Endothelial cell of umbilical vein (primary cell): ENCODE data around the gene CELSR1. TPM values are rescaled to one million over a fixed set of nuclear protein-coding genes. Genes with fewer than 3 reads are reported as not detected.

ENCODE experiments used
- BruUV-seq: library from RNA; stranded (reverse); fragments of 400-500 nt; replicated peaks from 2 replicates; lab custom pipeline; 2021; lab: Mats Ljungman, UMichigan
- CTCF ChIA-PET: fragments of 300-600, 350-600 bp; sonication (Branson Sonifier 250); formaldehyde crosslinking; loops from one replicate; lab custom pipeline; 2021; ENCODE audit warnings: antibody characterized with exemption, inconsistent platforms; lab: Charles Lee
- POLR2A ChIA-PET: fragments of 300-600, 350-600 bp; sonication (Branson Sonifier 250); formaldehyde crosslinking; loops from one replicate; lab custom pipeline; 2021; ENCODE audit warnings: antibody characterized with exemption, inconsistent platforms; lab: Charles Lee
- DNase-seq: peaks from one replicate; pipeline ENCODE4 v3.0.0-alpha.2; 2011; ENCODE audit warnings: low read depth, low spot score
- FAIRE-seq: peaks from 2 replicates; lab custom pipeline; 2011; peaks lifted over from hg19 to GRCh38; lab: Jason Lieb, UNC
- H2AFZ ChIP-seq: 2 replicates; pipeline ENCODE4 v1.6.0; 2012; ENCODE audit warnings: low read depth, low read length, control low read depth, inconsistent platforms
- H3K27ac ChIP-seq: 2 replicates; pipeline ENCODE4 v1.5.1; 2011; ENCODE audit warnings: low read depth, mild to moderate bottlenecking, control low read depth, low read length, moderate library complexity; ENCODE audit not compliant: insufficient read depth
- H3K27me3 ChIP-seq, 2 experiments: 2 replicates each; pipeline versions ENCODE4 v1.6.0 to v1.6.1; 2011; ENCODE audit warnings: low read length in 2 of 2, mixed read lengths in 1 of 2; ENCODE audit not compliant: control insufficient read depth in 2 of 2, insufficient read depth in 2 of 2
- H3K36me3 ChIP-seq, 2 experiments: 2 replicates in 1 of 2; 3 replicates in 1 of 2; pipeline ENCODE4 v1.5.1; 2011; ENCODE audit warnings: low read length in 2 of 2, mild to moderate bottlenecking in 1 of 2, moderate library complexity in 1 of 2; ENCODE audit not compliant: control insufficient read depth in 2 of 2, insufficient read depth in 2 of 2; ENCODE audit errors: extremely low read depth in 1 of 2
- H3K4me1 ChIP-seq: 3 replicates; pipeline ENCODE4 v1.5.1; 2011; ENCODE audit warnings: mild to moderate bottlenecking, low read length; ENCODE audit not compliant: control insufficient read depth, insufficient read depth; ENCODE audit errors: extremely low read depth
- H3K4me2 ChIP-seq: 2 replicates; pipeline ENCODE4 v1.6.1; 2011; ENCODE audit warnings: low read length, control low read depth, mixed read lengths; ENCODE audit not compliant: insufficient read depth
- H3K4me3 ChIP-seq, 3 experiments: fragments of 200-600 bp in 1 of 3; sonication (generic), shearing (Covaris generic) in 1 of 3; replicated peaks in 1 of 3; 2 replicates each; pipeline ENCODE4 v1.5.1; 2011 to 2016; ENCODE audit warnings: control low read depth in 3 of 3, low read length in 3 of 3, mild to moderate bottlenecking in 2 of 3, inconsistent platforms in 1 of 3, low read depth in 1 of 3, moderate library complexity in 1 of 3; ENCODE audit not compliant: insufficient read depth in 1 of 3
- H3K79me2 ChIP-seq: 2 replicates; pipeline ENCODE4 v1.6.0; 2012; ENCODE audit warnings: low read length, inconsistent platforms; ENCODE audit not compliant: control insufficient read depth, insufficient read depth
- H3K9ac ChIP-seq: replicated peaks from 2 replicates; pipeline ENCODE3; 2011; ENCODE audit warnings: low read length, control low read depth; ENCODE audit not compliant: insufficient read depth; ENCODE audit errors: extremely low read depth
- H3K9me1 ChIP-seq: replicated peaks from 3 replicates; pipeline ENCODE4 v1.6.0; 2011; ENCODE audit warnings: mild to moderate bottlenecking, low read length; ENCODE audit not compliant: control insufficient read depth, insufficient read depth; ENCODE audit errors: extremely low read depth
- H3K9me3 ChIP-seq: replicated peaks from 2 replicates; pipeline ENCODE4 v1.5.1; 2012; ENCODE audit warnings: low read length, inconsistent platforms; ENCODE audit not compliant: control insufficient read depth, insufficient read depth
- H4K20me1 ChIP-seq: replicated peaks from 2 replicates; pipeline ENCODE3; 2011; ENCODE audit warnings: mild to moderate bottlenecking, low read length; ENCODE audit not compliant: control insufficient read depth, insufficient read depth; ENCODE audit errors: extremely low read depth
- CTCF ChIP-seq, 2 donors: IDR thresholded peaks; 1 replicate in 1 of 2; 2 replicates in 1 of 2; pipeline ENCODE4 v1.5.1; 2011; ENCODE audit warnings: low read length in 2 of 2, mild to moderate bottlenecking in 2 of 2, moderate library complexity in 2 of 2, control low read depth in 1 of 2, inconsistent platforms in 1 of 2, low read depth in 1 of 2; ENCODE audit not compliant: insufficient read depth in 1 of 2; ENCODE audit errors: extremely low read depth in 1 of 2
- EZH2 ChIP-seq: IDR thresholded peaks from 2 replicates; pipeline ENCODE4 v1.6.1; 2012; ENCODE audit warnings: borderline replicate concordance, low read depth, mild to moderate bottlenecking, moderate library complexity, low read length, inconsistent platforms; ENCODE audit not compliant: severe bottlenecking
- FOS ChIP-seq: IDR thresholded peaks from 2 replicates; pipeline ENCODE4 v1.6.1; 2011; ENCODE audit warnings: mild to moderate bottlenecking, low read length, moderate library complexity, borderline replicate concordance; ENCODE audit not compliant: insufficient read depth
- GATA2 ChIP-seq: IDR thresholded peaks from 2 replicates; pipeline ENCODE4 v1.7.0; 2011; ENCODE audit warnings: low read depth, mild to moderate bottlenecking, moderate library complexity, mixed read lengths, low read length; ENCODE audit not compliant: insufficient read length, insufficient read depth
- JUN ChIP-seq: IDR thresholded peaks from 2 replicates; pipeline ENCODE4 v1.6.1; 2011; ENCODE audit warnings: borderline replicate concordance, low read depth; ENCODE audit not compliant: insufficient read length, insufficient read depth
- MAX ChIP-seq: IDR thresholded peaks from 2 replicates; pipeline ENCODE4 v1.6.1; 2011; ENCODE audit not compliant: insufficient read depth, insufficient read length
- MYC ChIP-seq: IDR thresholded peaks from one replicate; pipeline ENCODE4 v1.6.1; 2011; ENCODE audit warnings: mild to moderate bottlenecking, low read depth, low read length
- POLR2A ChIP-seq: IDR thresholded peaks from 2 replicates; pipeline ENCODE4 v1.6.1; 2012; ENCODE audit warnings: low read depth, mild to moderate bottlenecking, control low read depth, low read length
- POLR2AphosphoS5 ChIP-seq: IDR thresholded peaks from 2 replicates; pipeline ENCODE4 v1.6.1; 2012; ENCODE audit warnings: low read depth, mild to moderate bottlenecking, control low read depth, low read length, moderate library complexity; ENCODE audit not compliant: insufficient read depth
- dilution Hi-C: fragments of 300-500 bp; cut with MboI; formaldehyde crosslinking; loops from one replicate; pipeline ENCODE4 v1.15.0; 2019; ENCODE audit warnings: low sequenced_read_pairs; ENCODE audit not compliant: extremely low pct_ligation_motif_present
- intact Hi-C: fragments of 100-400 bp; cut with micrococcal nuclease; formaldehyde crosslinking; loops from one replicate; pipeline ENCODE4 v1.10.0; 2022
- polyA plus RNA-seq, 4 experiments: library from polyadenylated mRNA; depleted of rRNA in 3 of 4; stranded (reverse) in 3 of 4; unstranded in 1 of 4; fragments of >200 nt; gene quantifications; 2 replicates each; pipeline versions ENCODE4 v1.2.1 to v1.2.3, GENCODE V29; 2011 to 2012; ENCODE audit warnings: missing spikeins in 1 of 4
- total RNA-seq: library from RNA; stranded (reverse); gene quantifications from 2 replicates; pipeline ENCODE4 v1.2.3, GENCODE V29; 2021

Gene CELSR1
- total and polyA plus RNA-seq, 2 donors (not counting 3 experiments of a cell fraction or from before 2014, with no cell fraction given), result 3.7 to 5.4 TPM

GRCh38 chr22:46453006-46453828, 84.2 kb downstream of the CELSR1 start:
- DNase-seq (no peak), FAIRE-seq (no peak)
- TF ChIP-seq MYC (no peak), POLR2AphosphoS5 (no peak), EZH2 (no peak), GATA2 (no peak)
- ChIA-PET POLR2A (no interaction called here), CTCF (no interaction called here)
- Histone ChIP-seq H4K20me1 (no peaks in the 10 kb centered on the region), H3K4me2 (no peak overlapping the region), H3K9ac (no peak overlapping the region), H2AFZ (no peak overlapping the region), H3K79me2 (no peaks in the 10 kb centered on the region), H3K9me1 (no peaks in the 10 kb centered on the region), H3K27me3 (no peaks in the 10 kb centered on the region), H3K27ac (no peak overlapping the region), H3K9me3 (no peaks in the 10 kb centered on the region), H3K36me3 (no peaks in the 10 kb centered on the region), H3K4me3 (no peak overlapping the region), H3K4me1 (no peaks in the 10 kb centered on the region)
- intact Hi-C loops (no loop called here), dilution Hi-C loops (no loop called here)
- no TSS peak for BruUV-seq

GRCh38 chr22:46452195-46453005, 85.0 kb downstream of the CELSR1 start:
- no peaks in the 10 kb centered on the region for H4K20me1 ChIP-seq
- dilution Hi-C loops, result no loop called here
- DNase-seq, result no peak
- no peaks in the 10 kb centered on the region for H3K36me3 ChIP-seq
- ChIA-PET CTCF (no interaction called here), POLR2A (no interaction called here)
- H3K27me3 ChIP-seq, result no peaks in the 10 kb centered on the region
- no peak for TF ChIP-seq CTCF (IDR thresholded peaks at IDR 0.05; ENCODE audit: extremely low read depth in 1 of 2, insufficient read depth in 1 of 2, low read depth in 1 of 2, low read length in 2 of 2)
- TF ChIP-seq MYC, result no peak
- TF ChIP-seq MAX, result no peak
- no peak for TF ChIP-seq FOS
- no peak for TF ChIP-seq POLR2A
- TF ChIP-seq POLR2AphosphoS5, result no peak
- no peak for TF ChIP-seq JUN
- TF ChIP-seq EZH2, result no peak
- no peak for TF ChIP-seq GATA2
- no peak overlapping the region for H2AFZ ChIP-seq
- H3K4me1 ChIP-seq, result no peaks in the 10 kb centered on the region
- no peak for FAIRE-seq
- no peaks in the 10 kb centered on the region for H3K9me3 ChIP-seq
- no peak overlapping the region for H3K4me3 ChIP-seq
- intact Hi-C loops, result no loop called here
- no peak overlapping the region for H3K9ac ChIP-seq
- H3K4me2 ChIP-seq, result no peak overlapping the region
- H3K27ac ChIP-seq, result no peak overlapping the region
- no peaks in the 10 kb centered on the region for H3K79me2 ChIP-seq
- no peaks in the 10 kb centered on the region for H3K9me1 ChIP-seq
- no TSS peak for BruUV-seq
